GM19455 (cell line): ENCODE measurements around the gene SLC1A5.
"Not testable (repeated sequence)": the region's sequence is repeated elsewhere in the genome, so short reads cannot be mapped to it uniquely, and the experiment has no call there.

Experiments used
- ATAC-seq: cut with Tn5 transposase; IDR thresholded peaks from one replicate; pipeline ENCODE4 v1.9.1; 2021; ENCODE audit not compliant: unreplicated experiment

SLC1A5 gene

DNA sequence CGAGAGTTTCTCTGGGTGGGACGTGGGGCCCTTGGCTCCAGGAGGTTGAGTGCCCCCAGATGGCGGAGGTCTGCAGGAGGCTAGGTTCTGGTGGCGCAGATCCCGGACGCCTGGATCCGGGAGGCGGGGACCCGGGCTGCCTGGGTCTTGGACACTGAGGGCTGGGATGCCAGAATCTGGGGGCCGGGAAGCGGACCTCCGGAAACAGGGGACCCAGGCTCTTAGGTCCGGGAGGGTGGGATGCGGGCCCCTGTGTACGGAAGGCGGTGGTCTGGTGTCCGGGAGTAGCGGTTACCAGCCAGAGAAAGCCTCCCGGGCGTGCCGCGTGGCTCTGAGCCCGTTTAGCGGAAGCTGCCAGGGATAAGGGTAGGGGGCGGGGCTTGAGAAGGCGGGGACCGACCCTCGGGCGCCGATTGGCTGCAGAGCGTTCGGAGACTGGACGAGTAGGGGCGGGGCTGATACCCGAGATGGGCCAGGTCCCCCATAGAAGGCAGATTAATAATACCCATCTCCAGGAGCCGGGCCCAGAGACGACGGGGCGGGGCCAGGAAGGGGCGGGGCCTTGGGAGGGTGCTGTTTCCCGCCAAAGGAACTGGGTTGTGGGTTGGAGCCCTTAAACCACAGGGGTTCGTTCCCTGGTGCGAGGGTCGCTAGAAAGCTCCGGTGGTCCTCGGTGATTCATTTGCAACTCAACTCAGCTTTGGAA is at the start of gene SLC1A5:
SLC1A5 (minus strand) TSS at position 333 of the 706 bp plus-strand sequence. CDS start 629 bp downstream, outside the sequence.
- ATAC-seq: peak; percentile 64

- no peak for ATAC-seq
These were observed 49.8 kb upstream of the SLC1A5 start for GRCh38 chr19:46838160-46838559.

- ATAC-seq: no peak
These were observed 46.6 kb upstream of the SLC1A5 start for GRCh38 chr19:46834984-46835383.

GRCh38 chr19:46834121-46834520 is 45.7 kb upstream of the SLC1A5 start:
- no peak for ATAC-seq

DNA sequence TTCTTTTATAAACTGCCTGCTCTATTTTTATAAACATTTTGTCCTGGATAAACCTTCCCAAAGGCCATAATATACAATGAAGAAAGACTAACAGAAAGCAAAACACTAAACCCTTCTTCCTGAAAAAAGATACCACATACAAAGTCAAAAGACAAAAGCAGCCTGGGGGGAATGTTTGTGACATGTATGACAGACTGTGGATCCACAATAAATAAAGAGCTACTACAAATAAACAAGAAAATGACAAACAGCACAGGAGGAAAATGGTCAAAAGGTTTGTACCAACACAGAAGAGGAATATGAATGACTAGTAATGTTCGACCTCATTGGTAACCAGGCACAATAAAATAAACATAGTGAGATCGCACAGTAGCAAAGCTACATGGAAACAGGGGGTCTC is 42.5 kb upstream of the SLC1A5 start:
- no peak for ATAC-seq

DNA sequence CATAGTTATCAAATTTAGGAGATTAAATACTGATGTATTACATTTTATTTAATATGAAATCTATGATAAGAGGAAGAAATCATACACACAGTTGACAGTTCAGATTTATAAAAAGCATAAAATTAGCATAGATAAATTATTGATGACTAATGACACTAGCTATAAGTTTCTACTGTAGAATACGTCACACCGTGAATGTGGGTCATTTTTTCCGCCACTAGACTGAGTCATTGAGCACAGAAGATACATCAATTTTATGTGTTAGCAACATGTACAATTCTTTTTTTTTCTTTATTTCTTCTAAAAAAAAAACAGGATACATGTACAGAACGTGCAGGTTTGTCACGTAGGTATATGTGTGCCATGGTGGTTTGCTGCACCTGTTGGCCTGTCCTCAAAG is 40.1 kb upstream of the SLC1A5 start:
- ATAC-seq: no peak

DNA sequence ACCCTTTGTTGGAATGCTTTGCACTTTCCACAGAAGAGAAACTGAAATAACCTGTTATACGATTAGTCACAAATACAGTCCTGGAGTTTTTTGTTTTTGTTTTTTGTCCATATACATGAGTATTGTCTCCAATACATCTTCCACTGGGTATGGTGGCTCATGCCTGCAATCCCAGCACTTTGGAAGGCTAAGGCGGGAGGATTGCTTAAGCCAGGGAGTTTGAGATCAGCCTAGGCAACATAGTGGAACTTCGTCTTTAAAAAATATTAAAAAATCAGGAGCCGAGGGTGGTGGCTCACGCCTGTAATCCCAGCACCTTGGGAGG is 37.3 kb upstream of the SLC1A5 start:
- ATAC-seq: no peak

DNA sequence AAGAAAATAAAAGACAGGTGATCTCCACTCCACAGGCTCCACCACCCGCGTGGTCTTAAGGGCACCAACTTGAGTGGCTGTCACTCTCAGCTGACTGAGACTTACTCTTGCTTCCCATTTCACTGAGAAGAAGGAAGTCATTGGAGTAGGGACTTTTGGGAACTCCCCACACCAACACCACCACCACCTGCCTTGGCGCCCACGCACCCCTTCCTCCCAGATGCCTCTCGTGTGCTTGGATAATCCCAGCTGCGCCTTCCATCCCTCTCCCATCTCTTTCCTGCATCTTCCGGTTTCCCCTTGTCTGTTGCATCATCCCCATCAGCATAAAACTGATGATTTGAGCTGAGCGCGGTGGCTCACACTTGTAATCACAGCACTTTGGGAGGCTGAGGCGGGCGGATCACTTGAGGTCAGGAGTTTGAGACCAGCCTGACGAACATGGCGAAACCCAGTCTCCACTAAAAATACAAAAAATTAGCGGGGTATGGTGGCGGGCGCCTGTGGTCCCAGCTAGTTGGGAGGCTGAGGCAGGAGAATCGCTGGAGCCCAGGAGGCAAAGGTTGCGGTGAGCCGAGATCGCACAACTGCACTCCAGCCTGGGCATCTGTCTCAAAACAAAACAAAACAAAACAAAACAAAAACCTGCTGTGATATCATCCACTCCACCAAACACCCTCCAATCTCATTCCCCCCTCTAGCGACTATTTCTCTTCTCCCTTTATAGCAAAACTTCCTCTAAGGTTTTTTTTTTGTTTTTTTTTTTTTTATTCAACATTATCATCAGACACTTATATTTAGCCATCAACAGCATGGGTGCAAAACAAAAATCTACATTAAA is 36.7 kb upstream of the SLC1A5 start:
- ATAC-seq: no peak

DNA sequence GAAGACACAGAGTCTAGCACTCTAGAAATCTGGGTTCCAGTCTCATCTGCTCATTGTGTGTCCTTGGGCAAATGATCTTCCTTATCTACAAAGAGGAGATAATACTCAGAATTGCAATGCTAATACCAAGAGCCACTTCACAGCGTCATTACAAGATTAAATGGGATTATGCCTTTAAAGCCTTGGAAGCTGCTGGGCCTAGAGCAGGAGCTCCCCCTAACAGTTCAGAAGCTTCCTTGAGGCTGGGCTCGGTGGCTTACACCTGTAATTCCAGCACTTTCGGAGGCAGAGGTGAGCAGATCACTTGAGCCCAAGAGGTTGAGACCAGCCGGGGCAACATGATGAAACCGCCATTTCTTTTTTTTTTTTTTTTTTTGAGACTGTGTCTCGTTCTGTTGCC is 34.7 kb upstream of the SLC1A5 start:
- ATAC-seq: no peak

DNA sequence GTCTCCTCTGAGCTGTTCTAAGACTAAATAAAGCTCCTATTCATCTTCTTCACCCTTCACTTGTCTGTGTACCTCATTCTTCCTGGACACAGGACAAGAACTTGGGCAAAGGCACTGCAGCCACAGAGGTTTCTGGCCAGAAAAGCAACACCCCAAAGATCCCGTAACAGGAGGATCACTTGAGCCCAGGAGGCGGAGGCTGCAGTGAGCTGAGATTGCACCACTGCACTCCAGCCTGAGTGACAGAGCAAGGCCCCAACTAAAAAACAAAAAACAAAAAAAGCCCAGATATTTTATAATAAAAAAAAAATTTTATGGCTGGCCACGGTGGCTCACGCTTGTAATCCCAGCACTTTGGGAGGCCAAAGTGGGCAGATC is 34.0 kb upstream of the SLC1A5 start:
- ATAC-seq: not testable (repeated sequence)

GRCh38 chr19:46821512-46822409 is 33.4 kb upstream of the SLC1A5 start:
- ATAC-seq: no peak

- no peak for ATAC-seq
These were observed 30.4 kb upstream of the SLC1A5 start for GRCh38 chr19:46818812-46819211.

GRCh38 chr19:46815833-46816627 is 27.6 kb upstream of the SLC1A5 start:
- no peak for ATAC-seq

DNA sequence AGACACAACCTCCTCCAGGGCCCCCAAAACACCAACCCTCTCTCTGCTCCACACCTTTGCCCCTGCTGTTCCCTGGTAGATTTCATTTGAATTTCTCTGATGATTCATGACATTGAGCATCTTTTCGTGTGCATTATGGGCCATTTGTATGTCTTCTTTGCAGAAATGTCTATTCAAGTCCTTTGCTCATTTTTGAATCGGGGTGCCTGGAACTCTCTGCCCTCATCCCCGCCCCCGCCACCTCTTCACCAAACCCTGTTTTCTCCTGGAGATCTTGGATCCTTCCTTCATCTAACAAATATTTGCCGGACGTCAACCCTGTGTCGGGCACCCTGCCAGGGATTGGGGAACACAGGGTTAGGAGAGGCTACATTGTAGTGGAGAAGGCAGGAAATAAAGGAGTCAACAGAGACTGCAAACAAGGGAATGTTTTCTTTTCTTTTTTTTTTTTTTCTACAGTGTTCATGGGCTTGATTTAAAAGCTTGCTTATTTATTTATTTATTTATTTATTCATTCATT is 25.5 kb upstream of the SLC1A5 start:
- no peak for ATAC-seq

GRCh38 chr19:46812977-46813838 is 24.8 kb upstream of the SLC1A5 start:
- no peak for ATAC-seq

DNA sequence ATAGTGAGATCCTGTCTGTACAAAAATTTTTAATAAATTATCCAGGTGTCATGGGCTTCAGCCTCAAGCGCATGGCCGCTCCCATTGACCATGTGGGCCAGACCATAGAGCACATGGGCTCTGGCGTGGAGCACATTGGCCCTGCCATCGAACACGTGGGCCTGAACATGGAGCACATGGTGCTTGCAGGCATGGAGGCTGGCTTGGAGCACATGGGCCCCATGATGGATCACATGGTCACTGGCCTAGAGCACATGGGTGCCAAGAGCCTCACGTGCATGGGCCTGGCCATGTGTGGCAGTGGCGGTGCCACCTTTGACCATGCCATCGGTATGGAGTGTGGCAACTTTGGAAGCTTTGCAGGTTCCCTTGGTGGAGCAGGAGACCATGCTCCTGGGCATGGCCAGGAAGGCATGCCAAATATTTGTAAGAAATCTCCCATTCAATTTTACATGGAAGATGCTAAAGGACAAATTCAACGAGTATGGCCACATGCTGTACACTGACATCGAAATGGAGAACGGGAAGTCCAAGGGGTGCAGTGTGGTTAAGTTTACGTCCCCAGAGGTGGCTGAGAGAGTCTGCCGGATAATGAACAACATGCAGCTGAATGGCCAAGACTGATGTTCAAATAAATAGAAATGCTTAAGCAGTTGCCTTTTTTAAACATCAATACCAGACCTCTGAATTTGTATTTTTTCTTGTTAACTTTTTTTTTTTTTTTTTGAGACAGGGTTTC is 21.3 kb upstream of the SLC1A5 start:
- no peak for ATAC-seq

GRCh38 chr19:46806656-46807055 is 18.3 kb upstream of the SLC1A5 start:
- no peak for ATAC-seq

DNA sequence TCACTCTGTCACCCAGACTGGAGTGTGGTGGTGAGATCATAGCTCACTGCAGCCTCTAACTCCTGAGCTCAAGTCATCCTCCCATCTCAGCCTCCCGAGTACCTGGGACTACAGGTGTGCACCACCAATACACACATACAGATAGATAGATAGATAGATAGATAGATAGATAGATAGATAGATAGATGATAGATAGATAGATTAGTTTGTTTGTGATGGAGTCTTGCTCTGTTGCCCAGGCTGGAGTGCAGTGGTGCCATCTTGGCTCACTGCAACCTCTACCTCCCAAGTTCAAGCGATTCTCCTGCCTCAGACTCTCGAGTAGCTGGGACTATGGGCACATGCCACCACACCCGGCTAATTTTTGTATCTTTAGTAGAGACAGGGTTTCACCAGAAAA is 16.0 kb upstream of the SLC1A5 start:
- ATAC-seq: not testable (repeated sequence)

DNA sequence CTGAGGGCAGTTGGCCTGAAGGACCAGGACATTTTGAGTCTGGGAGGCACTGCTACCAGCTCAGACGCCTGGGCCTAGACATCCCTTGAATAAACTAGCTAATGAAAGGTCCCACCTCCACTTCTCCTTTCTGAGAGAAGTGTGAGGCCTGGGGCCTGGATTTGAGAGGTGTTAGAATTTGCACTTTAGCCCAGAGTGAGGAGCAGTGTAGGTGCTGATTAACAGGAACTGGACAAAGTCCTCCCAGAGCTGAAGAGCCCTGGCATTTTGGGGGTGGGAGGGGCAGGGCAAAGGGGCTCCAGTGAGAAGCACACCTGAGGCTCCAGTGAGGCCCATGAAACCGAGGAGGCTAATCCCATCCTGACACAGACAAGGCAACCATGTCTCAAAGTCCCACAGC is 15.2 kb upstream of the SLC1A5 start:
- ATAC-seq: no peak
